ENCODE data around the gene CACNG3.

CACNG3 gene

GRCh38 chr16:24302636-24303035, 46.5 kb downstream of the CACNG3 start:
- no peaks in the 10 kb centered on the region for H3K4me1 ChIP-seq (ENCODE audit: low read length)

GRCh38 chr16:24308200-24308599, 52.1 kb downstream of the CACNG3 start:
- TF ChIP-seq EZH2phosphoT487 (IDR thresholded peaks at IDR 0.05; ENCODE audit: low read depth) (no peak), CTCF (IDR thresholded peaks at IDR 0.05; ENCODE audit: low read depth, low read length) (no peak)

More at GRCh38 chr16:24302636-24303035, 46.5 kb downstream of the CACNG3 start:
- TF ChIP-seq CTCF (IDR thresholded peaks at IDR 0.05; ENCODE audit: low read depth, low read length) (no peak), EZH2phosphoT487 (IDR thresholded peaks at IDR 0.05; ENCODE audit: low read depth) (no peak)
- Histone ChIP-seq H3K27ac (ENCODE audit: low read length) (no peak overlapping the region), H3K9ac (ENCODE audit: low read length) (no peak overlapping the region), H3K36me3 (replicated peaks; ENCODE audit: low read depth, low read length) (no peaks in the 10 kb centered on the region), H4K20me1 (ENCODE audit: insufficient read depth, low read length) (no peaks in the 10 kb centered on the region), H3K79me2 (ENCODE audit: low read length) (no peaks in the 10 kb centered on the region), H3K4me3 (ENCODE audit: low read length) (no peak overlapping the region), H3K9me3 (ENCODE audit: insufficient read depth, low read length) (no peaks in the 10 kb centered on the region), H2AFZ (ENCODE audit: low read depth, low read length) (no peak overlapping the region), H3K27me3 (ENCODE audit: low read depth, low read length) (peaks cover 4% of the 10 kb centered on the region; the same call in 1 of the 2 replicates), H3K4me2 (ENCODE audit: low read length) (no peak overlapping the region)

GRCh38 chr16:24309258-24310142, 53.4 kb downstream of the CACNG3 start:
- H3K9ac ChIP-seq (ENCODE audit: low read length): no peak overlapping the region
- H3K36me3 ChIP-seq (replicated peaks; ENCODE audit: low read depth, low read length): no peaks in the 10 kb centered on the region
- TF ChIP-seq EZH2phosphoT487 (IDR thresholded peaks at IDR 0.05; ENCODE audit: low read depth): no peak
- no peak for TF ChIP-seq CTCF (IDR thresholded peaks at IDR 0.05; ENCODE audit: low read depth, low read length)
- no peaks in the 10 kb centered on the region for H3K4me1 ChIP-seq (ENCODE audit: low read length)
- no peaks in the 10 kb centered on the region for H3K79me2 ChIP-seq (ENCODE audit: low read length)
- H3K4me2 ChIP-seq (ENCODE audit: low read length): no peak overlapping the region
- H3K4me3 ChIP-seq (ENCODE audit: low read length): no peak overlapping the region
- no peak overlapping the region for H3K27ac ChIP-seq (ENCODE audit: low read length)
- H2AFZ ChIP-seq (ENCODE audit: low read depth, low read length): no peak overlapping the region
- no peaks in the 10 kb centered on the region for H4K20me1 ChIP-seq (ENCODE audit: insufficient read depth, low read length)
- H3K27me3 ChIP-seq (ENCODE audit: low read depth, low read length): 0 out of 2 replicates have a peak, but pooled peaks cover 7% of the 10 kb centered on the region
- H3K9me3 ChIP-seq (ENCODE audit: insufficient read depth, low read length): no peaks in the 10 kb centered on the region

More at GRCh38 chr16:24308200-24308599, 52.1 kb downstream of the CACNG3 start:
- no peak overlapping the region for H3K4me2 ChIP-seq (ENCODE audit: low read length)
- no peaks in the 10 kb centered on the region for H4K20me1 ChIP-seq (ENCODE audit: insufficient read depth, low read length)
- H3K4me3 ChIP-seq (ENCODE audit: low read length): no peak overlapping the region
- no peaks in the 10 kb centered on the region for H3K79me2 ChIP-seq (ENCODE audit: low read length)
- H3K27ac ChIP-seq (ENCODE audit: low read length): no peak overlapping the region
- H3K9me3 ChIP-seq (ENCODE audit: insufficient read depth, low read length): no peaks in the 10 kb centered on the region
- H3K36me3 ChIP-seq (replicated peaks; ENCODE audit: low read depth, low read length): no peaks in the 10 kb centered on the region
- 0 out of 2 replicates have a peak, but pooled peaks cover 3% of the 10 kb centered on the region for H3K27me3 ChIP-seq (ENCODE audit: low read depth, low read length)
- no peak overlapping the region for H2AFZ ChIP-seq (ENCODE audit: low read depth, low read length)
- no peak overlapping the region for H3K9ac ChIP-seq (ENCODE audit: low read length)
- H3K4me1 ChIP-seq (ENCODE audit: low read length): no peaks in the 10 kb centered on the region

- no peak for TF ChIP-seq EZH2phosphoT487 (IDR thresholded peaks at IDR 0.05; ENCODE audit: low read depth)
- TF ChIP-seq CTCF (IDR thresholded peaks at IDR 0.05; ENCODE audit: low read depth, low read length): no peak
- no peaks in the 10 kb centered on the region for H3K36me3 ChIP-seq (replicated peaks; ENCODE audit: low read depth, low read length)
- H3K79me2 ChIP-seq (ENCODE audit: low read length): no peaks in the 10 kb centered on the region
- no peaks in the 10 kb centered on the region for H3K4me1 ChIP-seq (ENCODE audit: low read length)
- no peaks in the 10 kb centered on the region for H4K20me1 ChIP-seq (ENCODE audit: insufficient read depth, low read length)
- no peak overlapping the region for H3K27ac ChIP-seq (ENCODE audit: low read length)
- no peak overlapping the region for H3K4me3 ChIP-seq (ENCODE audit: low read length)
- no peak overlapping the region for H2AFZ ChIP-seq (ENCODE audit: low read depth, low read length)
- no peak overlapping the region for H3K4me2 ChIP-seq (ENCODE audit: low read length)
- peaks cover 11% of the 10 kb centered on the region; the same call in 1 of the 2 replicates for H3K27me3 ChIP-seq (ENCODE audit: low read depth, low read length)
- no peak overlapping the region for H3K9ac ChIP-seq (ENCODE audit: low read length)
- no peaks in the 10 kb centered on the region for H3K9me3 ChIP-seq (ENCODE audit: insufficient read depth, low read length)
Measured at GRCh38 chr16:24315343-24315742, 59.2 kb downstream of the CACNG3 start.

All from OCI-LY3 (cell line).